Activated CD8-positive, alpha-beta memory T cell treated with anti-CD3 and anti-CD28 coated beads, Interleukin-2, amount 50 U/mL, for 24 hours (primary cell): ENCODE data around the gene EFCAB6.

ENCODE experiments used
- DNase-seq: peaks from one replicate; pipeline ENCODE4 v3.0.0-alpha.2; 2020; ENCODE audit errors: extremely low read depth

EFCAB6 gene

DNA sequence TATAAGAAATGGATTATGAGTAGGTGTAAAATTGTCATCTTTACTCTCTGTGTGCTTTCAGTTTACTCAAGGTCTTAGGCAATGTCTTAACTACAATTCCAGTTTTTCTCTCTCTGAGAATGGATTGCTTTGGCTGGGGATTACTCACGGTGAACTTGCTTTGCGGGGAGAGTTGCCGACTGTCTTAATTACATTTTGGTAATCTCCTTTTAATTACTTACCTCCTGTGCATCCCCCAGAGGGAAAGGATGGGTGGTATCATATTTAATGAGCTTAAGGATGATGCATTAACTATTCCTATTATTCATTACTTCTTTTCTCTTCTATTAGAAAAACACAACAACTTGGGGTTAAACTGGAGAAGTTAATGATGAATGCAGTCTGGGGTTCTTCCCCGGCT lies 240.9 kb downstream of the EFCAB6 start:
- DNase-seq: no peak

DNA sequence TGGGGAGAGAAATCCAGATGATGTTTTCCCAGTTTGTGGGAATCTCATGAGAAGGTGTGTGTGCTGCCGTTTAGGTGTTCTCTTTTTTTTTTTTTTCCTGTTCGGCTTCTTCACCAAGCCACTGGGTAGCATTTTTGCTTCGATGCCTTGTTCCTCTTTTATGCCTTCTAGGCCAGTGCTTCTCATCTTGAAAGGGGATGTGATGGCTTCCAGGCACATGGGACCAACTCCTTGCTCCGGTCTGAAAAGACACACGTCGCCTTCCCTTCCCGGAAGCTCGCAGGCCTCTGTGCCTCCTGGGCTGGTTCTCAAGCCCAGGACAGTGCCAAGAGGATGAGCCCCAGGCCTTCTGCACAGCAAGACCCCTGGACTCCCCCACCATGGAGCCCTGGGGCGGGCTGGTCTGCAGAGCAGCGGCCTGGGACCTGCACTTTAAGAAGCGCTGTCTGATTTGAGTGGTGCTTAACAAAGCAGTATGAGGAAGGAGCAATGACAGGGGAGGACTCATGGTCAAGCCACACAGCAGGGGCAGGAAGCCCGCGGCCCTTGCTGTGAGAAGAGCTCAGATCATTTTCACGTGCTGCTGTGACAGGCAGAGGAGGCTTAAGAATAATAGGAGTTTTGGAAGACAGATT lies 241.5 kb downstream of the EFCAB6 start:
- DNase-seq: no peak

GRCh38 chr22:43569111-43569510 lies 243.0 kb downstream of the EFCAB6 start:
- DNase-seq: no peak

GRCh38 chr22:43567691-43568324 lies 244.3 kb downstream of the EFCAB6 start:
- DNase-seq: no peak

DNA sequence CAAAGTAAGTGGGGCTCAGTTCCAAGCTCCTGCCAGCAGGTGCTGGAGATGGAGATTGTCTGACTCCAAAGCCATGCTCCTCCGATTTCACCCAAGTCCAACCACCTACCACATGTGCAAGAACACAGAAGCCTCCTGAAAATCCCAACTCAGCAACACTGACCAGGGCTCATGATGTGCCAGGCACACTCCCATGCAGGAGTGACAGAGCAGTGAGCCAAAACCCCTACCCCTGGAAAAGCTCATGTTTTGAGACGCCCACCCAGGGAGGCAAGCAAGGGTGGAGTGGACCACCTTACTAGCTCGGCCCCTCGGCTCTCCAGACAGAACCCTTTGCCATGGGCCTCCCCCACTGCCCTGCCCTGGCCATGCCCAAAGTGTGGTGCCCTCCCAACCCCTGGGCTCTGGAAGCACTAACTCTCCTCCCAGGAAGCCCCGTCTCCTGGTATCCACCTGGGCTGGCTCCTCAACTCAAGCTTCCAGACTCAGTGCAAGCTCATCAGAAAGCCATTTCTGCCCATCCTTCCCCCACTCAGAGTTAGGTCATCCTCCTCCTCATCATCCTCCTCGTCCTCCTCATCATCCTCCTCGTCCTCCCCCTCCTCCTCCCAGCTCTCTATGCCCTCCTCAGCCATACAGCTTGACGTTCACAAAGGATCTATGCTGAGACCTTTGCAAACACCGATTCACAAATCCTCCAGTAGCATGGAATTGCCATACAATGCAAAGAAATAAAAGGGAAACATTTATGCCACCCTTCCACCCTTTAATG lies 245.4 kb downstream of the EFCAB6 start:
- no peak for DNase-seq

DNA sequence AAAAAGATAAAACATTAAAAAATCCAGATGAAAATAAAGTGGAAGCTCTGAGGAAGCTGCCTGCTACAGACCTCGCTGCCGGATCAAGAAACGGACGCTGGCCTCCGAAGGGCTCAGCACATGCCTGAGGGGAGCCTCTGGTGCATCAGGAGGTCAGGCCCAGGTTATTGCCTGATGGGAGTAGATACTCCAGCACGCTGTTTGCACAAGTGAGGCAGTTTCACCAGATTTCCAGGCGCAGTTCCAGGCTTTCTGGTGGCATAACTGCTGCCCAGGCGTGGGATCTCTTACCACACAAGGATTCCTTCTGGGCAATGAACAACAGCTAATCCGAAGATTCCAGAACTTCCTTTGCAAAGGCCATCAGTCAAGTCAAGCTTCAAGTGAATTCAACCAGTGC lies 246.1 kb downstream of the EFCAB6 start:
- DNase-seq: no peak

DNA sequence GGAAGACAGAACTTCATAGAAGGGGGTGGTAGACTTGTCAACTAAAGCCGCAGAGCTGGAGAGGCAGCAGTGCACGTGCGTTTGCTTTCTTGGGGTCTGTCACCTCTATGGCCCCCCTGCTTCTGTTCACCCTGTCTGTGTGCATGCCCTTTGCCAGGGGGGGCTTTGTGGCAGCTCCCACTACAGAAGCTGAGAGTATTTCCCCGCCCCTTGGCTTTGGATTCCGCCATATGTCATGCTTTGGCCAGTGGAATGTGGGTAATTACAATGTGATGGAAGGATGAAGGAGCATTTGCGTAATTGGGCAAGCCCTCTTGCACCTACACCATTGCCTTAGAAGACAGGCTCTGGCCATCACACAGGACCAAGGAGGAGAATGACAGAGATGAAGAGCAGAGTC lies 247.2 kb downstream of the EFCAB6 start:
- DNase-seq: no peak

DNA sequence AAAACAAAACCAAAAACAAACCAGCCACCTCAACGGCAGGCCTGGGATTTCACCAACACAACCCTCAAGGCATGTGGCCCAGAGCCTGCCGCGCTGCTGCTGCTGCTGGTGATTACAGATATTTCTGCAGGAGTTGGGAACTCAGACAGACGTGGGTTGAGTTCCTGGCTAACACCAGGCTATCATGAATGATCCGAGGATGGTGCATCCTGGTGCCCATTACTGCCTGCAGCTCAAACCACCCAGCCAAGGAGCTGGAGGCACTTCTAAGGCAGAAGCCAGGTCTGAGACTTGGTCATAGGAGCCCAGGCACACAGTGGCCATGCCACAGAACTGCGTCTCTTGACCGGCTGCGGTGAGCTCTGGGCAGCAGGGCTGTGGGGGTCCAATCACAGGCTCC lies 248.5 kb downstream of the EFCAB6 start:
- no peak for DNase-seq

DNA sequence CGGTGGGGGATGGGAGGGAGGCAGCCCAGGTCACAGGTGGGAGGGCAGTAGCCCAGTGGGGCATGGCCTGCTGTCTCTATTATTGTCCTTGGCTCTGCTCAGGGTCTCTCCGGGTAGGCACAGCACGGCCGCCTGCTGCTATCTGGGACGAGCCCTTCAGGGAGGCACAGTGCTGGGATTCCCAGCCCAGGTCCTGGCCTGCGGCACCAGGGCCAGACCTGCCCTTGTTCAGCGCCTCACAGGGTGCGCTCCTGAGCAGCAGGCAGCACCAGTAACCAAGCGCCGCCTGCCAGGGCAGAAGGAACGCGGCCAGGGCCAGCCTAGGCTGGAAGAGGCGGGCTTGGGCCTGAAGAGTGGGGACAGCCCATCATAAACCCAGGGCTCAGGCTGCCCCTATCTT lies 249.3 kb downstream of the EFCAB6 start:
- no peak for DNase-seq

DNA sequence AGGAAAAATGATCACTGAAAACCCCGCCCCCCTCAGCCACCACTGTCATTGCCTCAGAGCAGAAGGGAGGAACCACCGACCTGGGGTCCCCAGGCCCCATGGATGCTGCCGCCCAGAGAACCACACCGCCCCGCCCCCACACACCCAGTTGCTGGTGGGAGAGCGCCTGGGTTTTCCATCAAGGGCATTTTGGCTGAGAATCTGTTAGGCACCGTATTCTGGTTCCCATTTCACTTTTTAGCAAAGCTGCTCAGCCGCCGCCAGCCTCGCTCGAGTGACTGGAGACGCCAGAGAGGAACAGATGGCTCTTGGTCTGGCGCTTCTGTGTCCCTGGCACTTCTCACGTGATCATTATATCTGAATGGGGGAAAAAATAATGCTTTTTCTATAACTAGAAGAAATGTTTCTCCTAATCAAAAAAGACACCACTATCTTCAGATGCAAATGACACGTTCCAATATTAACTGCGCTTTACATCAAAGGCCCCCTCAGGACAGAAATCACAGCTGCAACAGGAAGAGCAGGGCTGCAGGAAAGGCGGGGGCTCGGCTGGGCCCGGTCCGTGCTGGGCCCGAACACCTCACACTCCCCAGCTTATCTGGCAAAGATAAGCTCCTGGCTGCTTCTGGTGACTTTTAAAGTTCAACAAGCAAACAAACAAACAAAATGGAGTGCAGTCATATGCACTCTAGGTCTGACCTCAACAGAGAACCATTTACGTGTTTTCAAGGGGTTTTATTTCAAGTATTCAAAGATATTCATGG lies 250.5 kb downstream of the EFCAB6 start:
- no peak for DNase-seq

GRCh38 chr22:43560651-43561050 lies 251.5 kb downstream of the EFCAB6 start:
- DNase-seq: no peak

GRCh38 chr22:43555561-43556515 lies 256.3 kb downstream of the EFCAB6 start:
- DNase-seq: no peak

DNA sequence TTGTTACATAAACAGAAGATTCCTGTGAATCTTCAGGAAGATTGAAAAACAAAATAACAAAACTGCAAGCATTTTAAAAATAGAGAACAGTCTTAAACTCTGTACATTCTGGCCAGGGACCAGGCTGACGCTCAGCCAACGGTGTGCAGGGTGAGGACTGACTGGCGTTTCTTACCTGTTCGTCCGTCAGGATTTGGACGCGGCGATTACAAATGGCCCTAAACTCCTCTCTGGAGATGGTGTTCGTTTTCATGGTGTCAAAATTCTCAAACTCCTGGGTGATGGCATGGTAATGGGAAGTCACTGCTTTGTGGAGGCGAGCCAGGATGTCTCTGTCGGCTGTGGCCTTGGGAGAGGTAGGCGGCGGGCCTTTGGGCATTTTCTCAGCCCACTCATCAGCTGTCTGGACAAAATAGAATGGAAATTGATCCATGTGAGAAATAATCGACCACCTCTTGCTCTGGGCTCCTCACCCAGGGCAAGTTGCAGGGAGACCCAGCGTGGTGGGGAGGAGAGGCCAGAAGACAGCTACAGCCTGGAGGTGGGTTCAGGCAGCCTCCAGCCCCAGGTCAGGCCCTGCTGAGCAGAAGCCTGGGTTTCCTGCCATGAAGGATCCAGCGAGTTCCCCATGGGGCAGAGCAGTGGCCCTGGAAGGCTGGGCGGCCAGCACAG lies 257.3 kb downstream of the EFCAB6 start:
- no peak for DNase-seq

- no peak for DNase-seq
Measured at GRCh38 chr22:43554259-43554636, 257.9 kb downstream of the EFCAB6 start.

DNA sequence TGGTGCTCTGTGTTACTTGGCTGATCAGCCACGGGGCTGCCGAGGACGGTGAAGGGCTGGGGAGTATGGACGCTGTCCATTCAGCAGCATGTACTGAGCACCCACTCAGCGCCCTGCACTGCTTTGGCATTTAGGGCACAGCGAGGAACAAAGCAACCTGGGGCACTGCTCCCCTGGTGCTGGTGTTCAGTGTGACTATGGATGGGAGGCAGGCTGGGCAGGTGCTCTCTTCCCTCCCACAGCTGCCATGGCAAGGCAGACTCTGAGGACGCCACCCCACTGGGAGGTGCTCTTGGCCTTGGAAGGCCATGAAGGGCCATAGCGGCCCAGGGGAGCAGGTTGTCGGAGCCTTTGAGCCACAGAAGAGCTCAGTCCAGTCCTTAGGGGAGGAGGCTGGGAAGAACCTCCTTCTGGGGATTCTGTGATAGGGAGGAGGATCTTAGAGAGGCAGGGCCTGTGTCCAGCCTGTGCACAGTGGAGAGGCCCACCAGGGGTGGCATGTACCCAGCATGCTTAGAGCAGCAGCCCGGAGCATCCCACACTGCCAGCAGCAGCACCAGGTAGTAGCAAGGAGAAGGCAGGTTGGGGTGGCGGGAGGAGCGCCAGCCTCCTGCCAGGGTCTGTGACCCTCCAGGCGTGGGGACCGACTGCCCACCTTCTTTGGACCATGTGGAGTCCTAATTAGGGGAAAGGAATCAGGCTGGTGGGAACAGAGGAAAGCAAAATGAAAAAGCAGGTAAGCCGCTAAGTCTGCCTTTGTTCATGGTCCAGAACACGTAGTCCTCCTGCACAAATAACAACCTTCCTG lies 258.4 kb downstream of the EFCAB6 start:
- DNase-seq: no peak

GRCh38 chr22:43550672-43551071 lies 261.4 kb downstream of the EFCAB6 start:
- no peak for DNase-seq

GRCh38 chr22:43550024-43550620 lies 262.0 kb downstream of the EFCAB6 start:
- DNase-seq: no peak

GRCh38 chr22:43546186-43546585 lies 265.9 kb downstream of the EFCAB6 start:
- DNase-seq: no peak

DNA sequence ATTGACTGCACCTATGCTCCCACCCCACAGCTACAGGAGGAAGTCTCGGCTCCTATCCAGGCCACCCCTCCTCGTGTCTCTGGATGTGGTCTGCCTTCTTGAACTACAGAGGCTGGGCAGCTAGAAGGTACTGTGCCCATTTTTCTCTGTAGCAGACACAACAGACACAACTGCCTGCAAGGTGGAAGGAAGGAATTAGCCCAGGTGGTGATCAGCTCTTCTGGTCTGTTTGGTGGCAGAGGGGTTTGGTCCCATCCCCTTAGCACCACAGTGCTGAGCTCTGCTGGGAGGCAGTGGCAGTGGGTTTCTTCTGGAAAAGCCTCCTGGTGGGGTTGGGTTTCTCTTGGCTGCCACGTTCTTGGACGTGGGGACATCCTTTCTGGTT lies 267.8 kb downstream of the EFCAB6 start:
- DNase-seq: no peak
